ENCODE measurements around the gene AFF3.

Gene AFF3

GRCh38 chr2:99714349-99714748, 428.0 kb downstream of the AFF3 start:
- no peak for DNase-seq
- no peaks in the 10 kb centered on the region for H3K27me3 ChIP-seq (replicated peaks; ENCODE audit: insufficient read depth, low read length)
- H3K9ac ChIP-seq (ENCODE audit: low read length) = no peak overlapping the region
- H3K79me2 ChIP-seq (ENCODE audit: low read length) = no peaks in the 10 kb centered on the region
- H3K4me1 ChIP-seq (ENCODE audit: low read length) = no peaks in the 10 kb centered on the region
- no peak overlapping the region for H3K27ac ChIP-seq (ENCODE audit: low read length)
- no peaks in the 10 kb centered on the region for H3F3A ChIP-seq (ENCODE audit: insufficient read depth, low read length)
- H3K36me3 ChIP-seq (replicated peaks; ENCODE audit: insufficient read depth, low read length) = no peaks in the 10 kb centered on the region
- TF ChIP-seq EZH2phosphoT487 (IDR thresholded peaks at IDR 0.05; ENCODE audit: low read length) (no peak), EZH2 (optimal IDR thresholded peaks at IDR 0.05; ENCODE audit: low read depth, low read length) (no peak), CTCF (IDR thresholded peaks at IDR 0.05; ENCODE audit: low read length) (no peak)
- H3K9me3 ChIP-seq (replicated peaks; ENCODE audit: insufficient read depth, low read length) = no peaks in the 10 kb centered on the region
- H4K20me1 ChIP-seq (ENCODE audit: insufficient read depth, low read length) = no peaks in the 10 kb centered on the region
- no peak overlapping the region for H2AFZ ChIP-seq (ENCODE audit: low read length)
- H3K9me2 ChIP-seq (replicated peaks; ENCODE audit: insufficient read depth, low read length) = no peaks in the 10 kb centered on the region
- no peak overlapping the region for H3K4me3 ChIP-seq (ENCODE audit: low read length)
- no peak overlapping the region for H3K4me2 ChIP-seq (ENCODE audit: low read depth, low read length)

GRCh38 chr2:99711144-99711543, 431.2 kb downstream of the AFF3 start:
- H3K4me3 ChIP-seq (ENCODE audit: low read length) = no peak overlapping the region
- H3K36me3 ChIP-seq (replicated peaks; ENCODE audit: insufficient read depth, low read length) = no peaks in the 10 kb centered on the region
- no peaks in the 10 kb centered on the region for H3K79me2 ChIP-seq (ENCODE audit: low read length)
- no peaks in the 10 kb centered on the region for H4K20me1 ChIP-seq (ENCODE audit: insufficient read depth, low read length)
- no peaks in the 10 kb centered on the region for H3K9me3 ChIP-seq (replicated peaks; ENCODE audit: insufficient read depth, low read length)
- H3K9me2 ChIP-seq (replicated peaks; ENCODE audit: insufficient read depth, low read length) = no peaks in the 10 kb centered on the region
- H3K9ac ChIP-seq (ENCODE audit: low read length) = no peak overlapping the region
- no peaks in the 10 kb centered on the region for H3K27me3 ChIP-seq (replicated peaks; ENCODE audit: insufficient read depth, low read length)
- no peaks in the 10 kb centered on the region for H3F3A ChIP-seq (ENCODE audit: insufficient read depth, low read length)
- H3K4me2 ChIP-seq (ENCODE audit: low read depth, low read length) = no peak overlapping the region
- no peak overlapping the region for H2AFZ ChIP-seq (ENCODE audit: low read length)
- TF ChIP-seq EZH2 (optimal IDR thresholded peaks at IDR 0.05; ENCODE audit: low read depth, low read length) = no peak
- TF ChIP-seq EZH2phosphoT487 (IDR thresholded peaks at IDR 0.05; ENCODE audit: low read length) = no peak
- no peak for TF ChIP-seq CTCF (IDR thresholded peaks at IDR 0.05; ENCODE audit: low read length)
- H3K27ac ChIP-seq (ENCODE audit: low read length) = no peak overlapping the region
- DNase-seq = no peak
- H3K4me1 ChIP-seq (ENCODE audit: low read length) = no peaks in the 10 kb centered on the region

- Histone ChIP-seq H3K4me3 (ENCODE audit: low read length) (no peak overlapping the region), H3K4me1 (ENCODE audit: low read length) (no peaks in the 10 kb centered on the region), H4K20me1 (ENCODE audit: insufficient read depth, low read length) (no peaks in the 10 kb centered on the region), H3K9me3 (replicated peaks; ENCODE audit: insufficient read depth, low read length) (no peaks in the 10 kb centered on the region), H3K4me2 (ENCODE audit: low read depth, low read length) (no peak overlapping the region), H3K9ac (ENCODE audit: low read length) (no peak overlapping the region), H3K27ac (ENCODE audit: low read length) (no peak overlapping the region), H3F3A (ENCODE audit: insufficient read depth, low read length) (no peaks in the 10 kb centered on the region), H3K9me2 (replicated peaks; ENCODE audit: insufficient read depth, low read length) (no peaks in the 10 kb centered on the region), H3K36me3 (replicated peaks; ENCODE audit: insufficient read depth, low read length) (no peaks in the 10 kb centered on the region), H3K79me2 (ENCODE audit: low read length) (no peaks in the 10 kb centered on the region), H2AFZ (ENCODE audit: low read length) (no peak overlapping the region), H3K27me3 (replicated peaks; ENCODE audit: insufficient read depth, low read length) (no peaks in the 10 kb centered on the region)
- DNase-seq = no peak
- TF ChIP-seq CTCF (IDR thresholded peaks at IDR 0.05; ENCODE audit: low read length) = no peak
- TF ChIP-seq EZH2phosphoT487 (IDR thresholded peaks at IDR 0.05; ENCODE audit: low read length) = no peak
- no peak for TF ChIP-seq EZH2 (optimal IDR thresholded peaks at IDR 0.05; ENCODE audit: low read depth, low read length)
Measured at GRCh38 chr2:99710721-99711120, 431.7 kb downstream of the AFF3 start.
